Upper lobe of left lung (tissue), 4 donors: ENCODE data around the gene IQCF6.

Source experiments
- CTCF ChIP-seq, 6 experiments: fragments of 450-650 bp in 4 of 6; fragments of 200-600 bp in 2 of 6; sonication (generic) in 2 of 6; IDR thresholded peaks; one replicate each; pipeline ENCODE4 v1.5.1; 2016 to 2019; ENCODE audit warnings: antibody characterized with exemption in 6 of 6
- POLR2A ChIP-seq, 4 donors: fragments of 450-650 bp; IDR thresholded peaks; one replicate each; pipeline ENCODE4 v1.5.1; 2016 to 2017; ENCODE audit warnings: antibody characterized with exemption in 4 of 4, mild to moderate bottlenecking in 2 of 4
- POLR2AphosphoS5 ChIP-seq, 2 donors: sonication (generic); formaldehyde crosslinking; IDR thresholded peaks; one replicate each; pipeline ENCODE4 v1.5.1; 2017; ENCODE audit warnings: antibody characterized with exemption in 2 of 2

DNA sequence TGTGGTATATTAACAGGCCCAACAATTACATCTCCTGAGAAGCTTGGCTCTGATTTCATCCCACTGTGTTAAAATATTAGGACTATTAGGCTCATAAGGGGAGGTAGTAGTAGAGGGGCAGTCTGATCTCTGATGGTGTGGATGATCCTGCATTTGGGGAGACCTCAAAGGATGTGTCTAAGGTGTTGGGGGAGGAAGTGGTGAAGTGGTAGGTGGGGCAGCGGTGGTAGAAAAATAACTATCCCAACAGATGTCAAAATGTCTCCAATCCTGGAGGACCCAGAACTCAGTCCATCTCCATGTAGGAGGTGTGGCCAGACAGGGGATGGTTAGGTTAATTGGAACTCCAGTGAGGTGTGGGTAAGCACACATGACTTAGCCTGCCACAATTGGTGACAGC is 10.4 kb upstream of the IQCF6 start:
- no peak for TF ChIP-seq CTCF (IDR thresholded peaks at IDR 0.05)
- no peak for TF ChIP-seq POLR2AphosphoS5 (IDR thresholded peaks at IDR 0.05)
- TF ChIP-seq POLR2A (IDR thresholded peaks at IDR 0.05) = no peak
